ENCODE results near the gene IGSF3.

DNA sequence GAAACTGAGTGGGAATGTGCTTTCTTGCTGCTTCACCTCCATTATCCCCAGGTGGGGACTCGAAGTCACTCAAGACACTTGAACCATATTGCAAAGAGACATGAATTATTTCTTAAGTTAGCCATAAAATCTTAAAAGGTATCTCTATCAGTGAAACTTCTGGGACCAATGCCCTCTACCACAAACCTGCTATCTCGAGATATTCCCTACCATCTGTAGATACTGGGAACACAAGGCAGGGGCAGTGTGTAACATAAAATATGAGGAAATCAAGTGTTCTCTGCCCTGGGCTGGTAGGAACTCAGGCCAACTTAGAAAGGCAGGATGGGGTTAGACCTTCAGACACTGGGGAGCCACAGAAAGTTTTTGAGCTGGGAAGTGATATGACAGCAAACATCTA, 95.4 kb downstream of the IGSF3 start:
- TF ChIP-seq, protein P1, sequence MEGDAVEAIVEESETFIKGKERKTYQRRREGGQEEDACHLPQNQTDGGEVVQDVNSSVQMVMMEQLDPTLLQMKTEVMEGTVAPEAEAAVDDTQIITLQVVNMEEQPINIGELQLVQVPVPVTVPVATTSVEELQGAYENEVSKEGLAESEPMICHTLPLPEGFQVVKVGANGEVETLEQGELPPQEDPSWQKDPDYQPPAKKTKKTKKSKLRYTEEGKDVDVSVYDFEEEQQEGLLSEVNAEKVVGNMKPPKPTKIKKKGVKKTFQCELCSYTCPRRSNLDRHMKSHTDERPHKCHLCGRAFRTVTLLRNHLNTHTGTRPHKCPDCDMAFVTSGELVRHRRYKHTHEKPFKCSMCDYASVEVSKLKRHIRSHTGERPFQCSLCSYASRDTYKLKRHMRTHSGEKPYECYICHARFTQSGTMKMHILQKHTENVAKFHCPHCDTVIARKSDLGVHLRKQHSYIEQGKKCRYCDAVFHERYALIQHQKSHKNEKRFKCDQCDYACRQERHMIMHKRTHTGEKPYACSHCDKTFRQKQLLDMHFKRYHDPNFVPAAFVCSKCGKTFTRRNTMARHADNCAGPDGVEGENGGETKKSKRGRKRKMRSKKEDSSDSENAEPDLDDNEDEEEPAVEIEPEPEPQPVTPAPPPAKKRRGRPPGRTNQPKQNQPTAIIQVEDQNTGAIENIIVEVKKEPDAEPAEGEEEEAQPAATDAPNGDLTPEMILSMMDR (IDR thresholded peaks at IDR 0.05; ENCODE audit: control extremely low read depth in 1 of 3, insufficient read depth in 1 of 3, low read depth in 1 of 3, low read length in 3 of 3): no peak
- no peak for TF ChIP-seq GABPA (IDR thresholded peaks at IDR 0.05; ENCODE audit: borderline replicate concordance, insufficient read depth, low read length)
- no peak for TF ChIP-seq JUN (IDR thresholded peaks at IDR 0.05; ENCODE audit: low read depth, low read length)

Measured in H1 (cell line).